K562 (cell line): Measurements from ENCODE around the gene RASGEF1C. TPM values are rescaled to one million over a fixed set of nuclear protein-coding genes. Genes with fewer than 3 reads are reported as not detected.

Source experiments
- ARID3A ChIP-seq: IDR thresholded peaks from 2 replicates; pipeline ENCODE4 v1.6.1; 2012; ENCODE audit warnings: low read depth, low read length, improper control_type of control experiment, borderline replicate concordance
- EHMT2 ChIP-seq: fragments of 450-650 bp; IDR thresholded peaks from 2 replicates; pipeline ENCODE4 v1.6.1; 2018; ENCODE audit warnings: antibody characterized with exemption
- EP400 ChIP-seq: fragments of 450-650 bp; IDR thresholded peaks from 2 replicates; pipeline ENCODE4 v1.6.1; 2017; ENCODE audit warnings: antibody characterized with exemption, mild to moderate bottlenecking, moderate library complexity
- ETV5 ChIP-seq: sonication (generic); formaldehyde crosslinking; IDR thresholded peaks from 2 replicates; pipeline ENCODE4 v1.4.0; 2020; ENCODE audit warnings: low read depth, mild to moderate bottlenecking, missing genetic modification reagents
- MYC ChIP-seq, 2 experiments: fragments of 250-450 bp in 1 of 2; sonication (Bioruptor Pico) in 1 of 2; IDR thresholded peaks; 2 replicates each; pipeline versions ENCODE4 v1.5.1 to v1.6.1; 2012 to 2021; ENCODE audit warnings: low read depth in 2 of 2, borderline replicate concordance in 1 of 2, improper control_type of control experiment in 1 of 2, low read length in 1 of 2, mild to moderate bottlenecking in 1 of 2, moderate library complexity in 1 of 2
- NFXL1 ChIP-seq: fragments of 450-650 bp; formaldehyde crosslinking; IDR thresholded peaks from 2 replicates; pipeline ENCODE4 v1.4.0; 2021; ENCODE audit warnings: mild to moderate bottlenecking
- PKNOX1 ChIP-seq: fragments of 450-650 bp; IDR thresholded peaks from 2 replicates; pipeline ENCODE4 v1.6.1; 2016
- POLR2B ChIP-seq: fragments of 450-650 bp; IDR thresholded peaks from 2 replicates; pipeline ENCODE4 v1.6.1; 2018; ENCODE audit warnings: low read depth; ENCODE audit not compliant: partially characterized antibody
- PTTG1 ChIP-seq: fragments of 450-650 bp; IDR thresholded peaks from 2 replicates; pipeline ENCODE4 v1.6.1; 2016; ENCODE audit warnings: low read depth, mild to moderate bottlenecking, missing genetic modification characterization, missing compliant biosample characterization
- RNF2 ChIP-seq: sonication (generic); IDR thresholded peaks from 2 replicates; pipeline ENCODE4 v1.6.1; 2016
- TBL1XR1 ChIP-seq, 2 experiments: IDR thresholded peaks; 2 replicates each; pipeline ENCODE4 v1.6.1; 2012; ENCODE audit warnings: improper control_type of control experiment in 2 of 2, low read length in 2 of 2, mild to moderate bottlenecking in 1 of 2
- ZBTB26 ChIP-seq: fragments of 450-650 bp; formaldehyde crosslinking; IDR thresholded peaks from 2 replicates; pipeline ENCODE4 v1.4.0; 2022; ENCODE audit warnings: missing genetic modification characterization
- ZNF121 ChIP-seq: sonication (generic); formaldehyde crosslinking; conservative IDR thresholded peaks from 2 replicates; pipeline ENCODE4 v1.8.0; 2022; ENCODE audit warnings: missing genetic modification reagents
- ZNF133 ChIP-seq: fragments of 250-450 bp; sonication (Bioruptor Pico); IDR thresholded peaks from 2 replicates; pipeline ENCODE4 v1.4.0; 2020; ENCODE audit warnings: mild to moderate bottlenecking
- ZNF274 ChIP-seq: IDR thresholded peaks from 2 replicates; pipeline ENCODE4 v1.6.1; 2011; ENCODE audit warnings: low read depth, mild to moderate bottlenecking, low read length, moderate library complexity, borderline replicate concordance
- ZNF445 ChIP-seq: fragments of 250-450 bp; sonication (Bioruptor Pico); IDR thresholded peaks from 2 replicates; pipeline ENCODE4 v1.4.0; 2020; ENCODE audit warnings: low read depth, mild to moderate bottlenecking, moderate library complexity
- ZNF699 ChIP-seq: fragments of 250-450 bp; sonication (Bioruptor Pico); IDR thresholded peaks from 2 replicates; pipeline ENCODE4 v1.8.0; 2021; ENCODE audit warnings: mild to moderate bottlenecking, moderate library complexity; ENCODE audit not compliant: insufficient replicate concordance
- ZNF77 ChIP-seq: fragments of 250-450 bp; sonication (Bioruptor Pico); IDR thresholded peaks from 2 replicates; pipeline ENCODE4 v1.5.0; 2020
- polyA plus RNA-seq, 8 experiments: library from polyadenylated mRNA; depleted of rRNA in 4 of 8; stranded (reverse) in 5 of 8; unstranded in 3 of 8; fragments of >200 nt; fragmentation: Nextera tagmentation in 2 of 8; fragmentation: Illumina TruSeq in 1 of 8; extraction: Ambion mirVana in 2 of 8; extraction: Trizol in 1 of 8; gene quantifications; 2 replicates each; pipeline versions ENCODE4 v1.2.1 to v1.2.3, GENCODE V29; 2011 to 2014; ENCODE audit warnings: inconsistent platforms in 1 of 8, missing spikeins in 1 of 8
- total RNA-seq, 7 experiments: library from RNA; depleted of rRNA in 6 of 7; stranded (reverse); fragments of >200 nt in 6 of 7; fragmentation: Illumina TruSeq in 2 of 7; extraction: Trizol in 2 of 7; gene quantifications; 2 replicates each; pipeline versions ENCODE4 v1.2.1 to v1.2.3, GENCODE V29; 2011 to 2021; ENCODE audit warnings: low replicate concordance in 1 of 7
- TF ChIP-seq, protein P1 (sequence below): fragments of 200-800 bp; sonication (Bioruptor generic); IDR thresholded peaks from 2 replicates; pipeline ENCODE4 v1.6.1; 2016; ENCODE audit warnings: missing genetic modification characterization, missing compliant biosample characterization

The RASGEF1C gene
- total and polyA plus RNA-seq, 9 of the 15 experiments (the other 6 are each of a cell fraction or from before 2014, with no cell fraction given): 0.04 to 1.1 (median 0.21) TPM; not detected in 4

GRCh38 chr5:180093651-180094382, 115.2 kb downstream of the RASGEF1C start (continued):
- TF ChIP-seq, protein P1, sequence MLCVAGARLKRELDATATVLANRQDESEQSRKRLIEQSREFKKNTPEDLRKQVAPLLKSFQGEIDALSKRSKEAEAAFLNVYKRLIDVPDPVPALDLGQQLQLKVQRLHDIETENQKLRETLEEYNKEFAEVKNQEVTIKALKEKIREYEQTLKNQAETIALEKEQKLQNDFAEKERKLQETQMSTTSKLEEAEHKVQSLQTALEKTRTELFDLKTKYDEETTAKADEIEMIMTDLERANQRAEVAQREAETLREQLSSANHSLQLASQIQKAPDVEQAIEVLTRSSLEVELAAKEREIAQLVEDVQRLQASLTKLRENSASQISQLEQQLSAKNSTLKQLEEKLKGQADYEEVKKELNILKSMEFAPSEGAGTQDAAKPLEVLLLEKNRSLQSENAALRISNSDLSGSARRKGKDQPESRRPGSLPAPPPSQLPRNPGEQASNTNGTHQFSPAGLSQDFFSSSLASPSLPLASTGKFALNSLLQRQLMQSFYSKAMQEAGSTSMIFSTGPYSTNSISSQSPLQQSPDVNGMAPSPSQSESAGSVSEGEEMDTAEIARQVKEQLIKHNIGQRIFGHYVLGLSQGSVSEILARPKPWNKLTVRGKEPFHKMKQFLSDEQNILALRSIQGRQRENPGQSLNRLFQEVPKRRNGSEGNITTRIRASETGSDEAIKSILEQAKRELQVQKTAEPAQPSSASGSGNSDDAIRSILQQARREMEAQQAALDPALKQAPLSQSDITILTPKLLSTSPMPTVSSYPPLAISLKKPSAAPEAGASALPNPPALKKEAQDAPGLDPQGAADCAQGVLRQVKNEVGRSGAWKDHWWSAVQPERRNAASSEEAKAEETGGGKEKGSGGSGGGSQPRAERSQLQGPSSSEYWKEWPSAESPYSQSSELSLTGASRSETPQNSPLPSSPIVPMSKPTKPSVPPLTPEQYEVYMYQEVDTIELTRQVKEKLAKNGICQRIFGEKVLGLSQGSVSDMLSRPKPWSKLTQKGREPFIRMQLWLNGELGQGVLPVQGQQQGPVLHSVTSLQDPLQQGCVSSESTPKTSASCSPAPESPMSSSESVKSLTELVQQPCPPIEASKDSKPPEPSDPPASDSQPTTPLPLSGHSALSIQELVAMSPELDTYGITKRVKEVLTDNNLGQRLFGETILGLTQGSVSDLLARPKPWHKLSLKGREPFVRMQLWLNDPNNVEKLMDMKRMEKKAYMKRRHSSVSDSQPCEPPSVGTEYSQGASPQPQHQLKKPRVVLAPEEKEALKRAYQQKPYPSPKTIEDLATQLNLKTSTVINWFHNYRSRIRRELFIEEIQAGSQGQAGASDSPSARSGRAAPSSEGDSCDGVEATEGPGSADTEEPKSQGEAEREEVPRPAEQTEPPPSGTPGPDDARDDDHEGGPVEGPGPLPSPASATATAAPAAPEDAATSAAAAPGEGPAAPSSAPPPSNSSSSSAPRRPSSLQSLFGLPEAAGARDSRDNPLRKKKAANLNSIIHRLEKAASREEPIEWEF (CRISPR knock-in tag): no peak
- no peak for TF ChIP-seq ZNF133 (CRISPR knock-in tag)
- TF ChIP-seq ZNF77 (CRISPR knock-in tag): no peak
- peak; percentile 96 for TF ChIP-seq RNF2
- peak; percentile 97 for TF ChIP-seq ETV5 (CRISPR knock-in tag)
- TF ChIP-seq ZNF699 (CRISPR knock-in tag): no peak
- peak; percentile 58; the same call in 1 of the 2 replicates for TF ChIP-seq ARID3A
- TF ChIP-seq ZNF445 (CRISPR knock-in tag): no peak
- no peak; the same call in 1 of the 2 replicates for TF ChIP-seq ZNF274
- TF ChIP-seq TBL1XR1 (IDR thresholded peaks at IDR 0.05; ENCODE audit: low read length in 2 of 2): peak; percentile 58 to 94; a peak in 2 of 4 replicates
- peak; percentile 62 for TF ChIP-seq EP400
- TF ChIP-seq POLR2B: no peak
- no peak; the same call in 1 of the 2 replicates for TF ChIP-seq ZNF121
- peak; percentile 69; the same call in 1 of the 2 replicates for TF ChIP-seq MYC (IDR thresholded peaks at IDR 0.05; ENCODE audit: low read depth, low read length)
- TF ChIP-seq MYC (CRISPR knock-in tag; IDR thresholded peaks at IDR 0.05; ENCODE audit: borderline replicate concordance, low read depth): no peak
- TF ChIP-seq EHMT2: no peak
- no peak for TF ChIP-seq ZBTB26 (CRISPR knock-in tag)
- TF ChIP-seq PTTG1: peak; percentile 48; the same call in 1 of the 2 replicates
- TF ChIP-seq PKNOX1: peak; percentile 90
- no peak for TF ChIP-seq NFXL1 (CRISPR knock-in tag)
